ENCODE measurements around the gene ATG7.
"Not testable (repeated sequence)": the region's sequence is repeated elsewhere in the genome, so short reads cannot be mapped to it uniquely, and the experiment has no call there.

ATG7 gene

GRCh38 chr3:11251807-11252176 is 20.4 kb upstream of the ATG7 start:
- no peak for DNase-seq

DNA sequence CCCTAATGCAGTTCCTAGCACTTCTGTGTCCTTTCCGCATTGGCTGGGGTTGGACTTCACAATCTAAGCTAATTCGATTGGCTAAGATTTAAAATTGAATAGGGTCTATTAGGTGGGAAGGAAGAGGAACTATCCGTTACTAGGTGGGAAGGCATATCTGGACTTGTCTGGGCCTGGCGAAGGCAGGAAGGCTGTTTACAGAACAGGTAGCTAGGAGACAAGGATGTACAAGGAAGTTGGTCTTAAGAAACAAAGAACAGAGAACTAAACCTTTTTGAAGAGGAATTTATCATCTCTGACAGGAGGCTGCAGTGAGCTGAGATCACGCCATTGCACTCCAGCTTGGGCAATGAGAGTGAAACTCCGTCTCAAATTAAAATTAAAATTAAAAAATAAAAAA is 17.3 kb upstream of the ATG7 start:
- DNase-seq = no peak

DNA sequence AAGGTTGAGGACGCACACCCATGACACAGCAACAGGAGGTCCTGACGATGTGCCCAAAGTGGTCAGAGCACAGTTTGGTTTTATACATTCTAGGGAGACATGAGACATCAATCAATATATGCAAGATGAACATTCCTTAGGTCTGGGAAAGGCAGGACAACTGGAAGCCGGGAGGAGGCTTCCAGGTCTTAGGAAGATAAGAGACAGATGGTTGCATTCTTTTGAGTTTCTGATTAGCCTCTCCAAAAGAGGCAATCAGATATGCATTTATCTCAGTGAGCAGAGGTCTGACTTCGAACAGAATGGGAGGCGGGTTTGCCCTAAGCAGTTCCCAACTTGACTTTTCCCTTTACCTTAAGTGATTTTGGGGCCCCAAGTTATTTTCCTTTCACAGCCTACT is 16.7 kb upstream of the ATG7 start:
- DNase-seq = not testable (repeated sequence)

- DNase-seq = no peak
These were observed 13.2 kb upstream of the ATG7 start for GRCh38 chr3:11258958-11259357.

DNA sequence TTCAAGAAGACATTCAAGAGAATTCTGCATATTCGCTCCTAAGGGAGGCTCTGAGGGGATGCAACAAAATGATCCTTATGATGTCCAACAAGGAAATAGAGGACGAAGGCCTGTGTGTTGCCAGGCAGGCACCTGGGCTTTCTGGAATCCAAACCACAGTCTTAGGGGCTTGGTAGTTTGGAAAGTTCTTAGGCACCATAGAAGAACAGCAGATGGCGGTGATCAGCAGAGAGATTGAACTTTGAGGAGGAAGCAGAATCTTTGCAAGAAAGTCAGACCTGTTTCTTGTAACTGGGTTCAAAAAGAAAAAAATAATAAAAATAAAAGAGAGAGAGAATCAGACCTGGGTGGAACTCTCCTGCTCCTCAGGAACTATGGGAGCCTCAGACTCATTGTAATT is 11.7 kb upstream of the ATG7 start:
- no peak for DNase-seq

- no peak for DNase-seq
These were observed 3.2 kb upstream of the ATG7 start for GRCh38 chr3:11269007-11269406.

DNA sequence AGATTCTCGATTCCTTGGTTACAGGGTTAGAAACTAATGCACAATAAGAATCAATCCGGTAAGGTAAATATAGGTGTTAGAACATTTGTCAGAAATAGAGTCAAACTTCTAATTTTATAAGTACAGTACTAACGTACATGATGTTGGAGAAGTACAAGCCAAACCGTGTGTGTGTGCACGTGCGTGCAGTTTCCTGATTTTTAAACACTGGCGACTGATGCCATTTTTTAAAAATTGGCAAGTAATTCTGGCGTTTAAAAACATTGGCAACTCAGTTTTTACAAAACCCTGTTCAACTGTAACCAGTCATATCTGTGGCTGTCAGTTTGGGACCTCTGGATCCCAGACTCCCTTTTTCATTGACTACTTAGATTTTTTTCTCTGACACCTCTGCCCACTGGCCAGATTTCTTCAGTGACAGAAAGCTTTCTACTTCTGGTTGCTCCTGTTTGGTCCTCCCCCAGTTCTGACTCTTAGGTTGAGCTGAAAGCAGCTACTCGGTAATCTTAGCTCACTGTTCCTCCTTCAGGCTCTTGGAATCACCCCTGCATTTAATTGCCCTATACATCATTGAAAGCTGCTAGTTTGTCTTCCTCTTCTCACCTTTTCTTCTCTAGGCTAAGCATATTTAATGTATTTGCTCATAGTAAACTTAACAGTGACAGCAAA is 843 bp downstream of the ATG7 start:
- DNase-seq = no peak

DNA sequence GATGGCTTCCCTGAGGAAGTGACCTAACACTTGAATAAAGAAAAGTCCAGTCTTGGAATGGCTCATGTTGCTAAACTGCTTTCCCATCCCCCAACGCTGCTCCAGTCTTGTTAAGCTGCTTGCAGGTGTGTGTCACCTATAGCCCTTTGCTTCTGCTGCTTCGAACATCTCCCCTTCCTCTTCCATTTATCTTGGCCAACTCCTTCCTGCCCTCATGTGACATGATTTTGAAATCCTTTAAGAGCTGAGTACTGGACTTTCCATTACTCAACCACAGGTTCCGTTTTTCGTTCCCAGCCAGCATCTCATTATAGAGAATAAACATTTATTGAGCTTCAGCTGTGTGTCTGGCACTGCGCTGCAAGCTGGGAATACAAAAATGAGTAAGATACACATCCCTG is 1.7 kb downstream of the ATG7 start:
- DNase-seq = no peak

GRCh38 chr3:11274566-11275142 is 2.5 kb downstream of the ATG7 start:
- no peak for DNase-seq

DNA sequence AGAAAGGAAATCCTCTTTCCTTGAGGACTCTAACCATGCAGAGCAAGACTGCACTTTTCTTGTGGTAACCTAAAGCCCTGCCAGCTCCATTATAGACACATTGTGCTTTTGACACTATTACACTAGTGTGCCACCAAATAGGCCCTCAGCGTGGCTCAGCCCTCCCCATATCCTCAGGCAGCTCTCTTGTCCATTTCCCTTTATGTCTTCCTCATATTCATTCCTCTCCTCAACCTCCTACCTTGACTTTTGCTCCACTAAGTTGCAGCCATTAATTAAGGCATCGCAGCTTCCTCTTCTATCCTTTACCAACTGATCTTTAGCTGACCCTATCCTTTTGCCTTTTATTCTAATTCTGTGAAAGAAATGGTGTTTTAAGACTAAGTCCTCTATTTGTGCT is 3.7 kb downstream of the ATG7 start:
- DNase-seq = no peak

DNA sequence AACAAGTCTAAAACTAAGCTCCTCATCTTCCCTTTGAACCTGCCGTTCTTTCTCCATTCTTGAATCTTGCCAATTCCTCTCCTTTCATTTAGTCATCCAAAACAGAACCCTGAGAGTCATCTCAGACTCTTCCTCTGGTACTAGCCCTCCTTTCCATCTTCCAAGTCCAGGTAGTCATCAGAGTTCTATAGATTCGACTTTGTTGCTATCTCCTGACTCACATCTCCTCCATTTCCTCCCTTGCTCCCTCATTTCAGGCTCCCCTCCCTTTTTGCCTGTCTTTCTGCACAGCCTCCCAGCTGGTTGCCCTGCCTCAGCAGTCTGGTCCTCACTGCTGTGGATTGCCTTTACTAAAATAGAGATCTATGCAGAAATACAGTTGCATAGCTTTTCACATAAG is 4.7 kb downstream of the ATG7 start:
- no peak for DNase-seq

GRCh38 chr3:11282250-11283138 is 10.3 kb downstream of the ATG7 start:
- no peak for DNase-seq

GRCh38 chr3:11283139-11283475 is 10.9 kb downstream of the ATG7 start:
- DNase-seq = no peak

- no peak for DNase-seq
These were observed 11.8 kb downstream of the ATG7 start for GRCh38 chr3:11284011-11284410.

DNA sequence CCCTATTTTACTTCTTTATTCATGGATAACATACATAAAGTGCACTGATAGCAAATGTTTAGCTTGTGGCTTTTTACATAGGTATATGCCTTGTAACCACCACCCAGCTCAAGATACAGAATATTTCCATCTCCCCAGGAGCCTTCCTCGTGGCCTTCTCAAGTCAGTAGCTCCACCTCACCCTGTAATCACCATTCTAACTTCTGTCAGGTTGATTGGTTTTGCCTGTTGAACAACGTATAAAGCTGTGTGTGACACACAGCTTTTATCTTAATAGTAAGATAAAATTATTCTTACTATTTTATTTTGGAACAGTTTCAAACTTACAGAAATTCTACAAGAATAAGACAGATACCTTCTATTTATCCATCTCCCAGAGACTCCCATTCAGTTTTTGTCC is 13.3 kb downstream of the ATG7 start:
- no peak for DNase-seq

DNA sequence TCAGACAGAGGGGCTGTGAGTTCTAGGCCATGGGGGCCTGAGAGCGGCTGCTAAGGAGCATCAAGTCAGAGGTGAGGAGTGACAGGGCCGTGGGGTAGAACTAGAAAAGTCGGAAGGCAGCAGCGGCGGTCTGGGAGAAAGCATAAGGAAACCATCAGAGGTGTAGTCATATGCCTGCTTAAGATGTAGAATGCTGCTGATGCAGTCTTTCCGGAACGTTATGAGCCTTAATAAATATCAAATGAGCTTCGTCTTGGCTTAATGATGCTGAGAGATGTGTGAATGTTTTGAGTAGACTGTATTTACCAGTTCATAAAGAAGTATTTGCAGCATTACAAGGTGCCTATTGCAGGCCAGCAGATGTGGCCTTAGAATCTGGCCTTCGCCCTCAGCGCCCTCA is 15.2 kb downstream of the ATG7 start:
- DNase-seq = no peak

DNA sequence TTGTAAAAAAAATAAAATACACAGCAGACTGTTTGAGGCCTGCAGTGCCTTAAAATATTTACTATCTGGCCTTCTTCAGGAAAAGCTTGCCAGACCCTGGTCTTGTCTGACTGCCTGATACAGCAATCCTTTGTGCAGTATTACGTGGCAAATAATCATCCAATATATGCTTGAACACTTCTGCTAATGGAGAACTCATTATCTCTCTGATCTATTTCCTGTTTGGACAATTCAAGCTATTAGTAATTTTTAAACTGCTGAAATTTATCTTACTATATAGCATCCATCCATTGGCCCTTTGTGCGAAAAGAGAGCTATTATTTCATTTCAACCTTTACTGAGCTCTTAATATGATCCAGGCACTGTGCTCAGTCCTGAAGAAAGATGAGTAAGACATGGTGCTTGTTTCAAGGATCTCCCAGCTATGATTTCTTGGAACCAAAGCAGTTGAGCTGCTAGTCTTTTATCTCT is 15.9 kb downstream of the ATG7 start:
- DNase-seq = no peak

DNA sequence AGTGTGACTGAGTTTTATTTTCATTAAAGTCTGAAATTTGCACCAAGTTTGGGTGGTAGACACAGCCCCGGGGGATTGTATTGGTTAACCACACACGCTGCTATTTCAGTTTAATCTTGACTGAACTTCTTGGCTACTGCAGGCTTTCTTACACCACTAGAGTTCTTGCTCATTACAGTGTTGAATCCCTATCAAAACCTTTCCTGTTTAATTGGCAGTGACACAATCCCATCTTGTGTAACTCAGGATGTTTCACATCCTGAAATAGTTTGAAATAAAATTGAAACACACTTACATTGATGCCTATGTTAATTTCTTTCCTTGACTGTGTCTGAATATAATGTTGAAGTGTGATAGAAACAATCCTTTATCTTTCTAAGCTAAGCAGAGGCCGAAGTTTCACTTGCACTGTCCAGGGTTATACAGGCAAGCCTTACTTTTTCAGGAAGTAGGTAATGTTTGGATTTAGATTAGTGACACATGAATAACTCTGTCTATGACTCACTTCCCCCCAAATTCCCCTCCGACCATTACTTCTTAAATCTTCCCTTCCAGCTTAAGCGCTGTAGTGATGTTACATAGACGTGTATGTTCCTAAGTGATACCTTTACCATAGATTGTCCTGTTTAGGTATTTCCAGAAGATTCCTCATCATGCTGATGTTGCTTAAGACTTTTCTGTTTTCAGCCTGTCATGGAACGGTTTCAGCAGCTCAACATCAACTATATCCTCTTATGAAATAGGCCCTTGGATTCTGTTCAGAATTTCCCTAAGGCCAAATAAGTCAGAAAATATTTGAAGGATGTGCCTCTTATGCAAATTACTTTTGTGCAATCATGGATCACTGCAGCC is 16.8 kb downstream of the ATG7 start:
- no peak for DNase-seq

DNA sequence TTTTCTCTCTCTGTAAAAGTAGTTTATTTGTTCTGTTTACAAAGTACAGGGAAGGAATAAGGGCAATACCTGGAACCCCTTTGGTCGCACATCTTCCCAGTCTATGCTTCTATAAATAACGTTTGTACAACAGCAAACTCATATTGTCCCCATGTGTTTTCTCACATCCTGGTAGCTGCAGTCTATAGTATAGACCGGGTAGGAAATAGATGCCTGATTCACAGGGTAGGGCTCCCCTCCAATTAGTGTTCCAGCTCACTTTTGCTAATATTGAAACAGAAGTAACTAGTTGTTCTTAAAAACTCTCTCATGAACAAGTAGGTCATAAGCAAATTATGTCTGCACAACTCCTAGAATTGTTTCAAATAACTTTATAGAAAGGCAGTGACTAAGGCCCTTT is 17.7 kb downstream of the ATG7 start:
- DNase-seq = no peak

- DNase-seq = no peak
These were observed 18.8 kb downstream of the ATG7 start for GRCh38 chr3:11290743-11291680.

- DNase-seq = no peak
These were observed 19.6 kb downstream of the ATG7 start for GRCh38 chr3:11291808-11292207.

- DNase-seq = no peak
These were observed 24.9 kb downstream of the ATG7 start for GRCh38 chr3:11297126-11297525.

Data from activated T-cell treated with anti-CD3 and anti-CD28 coated beads, Interleukin-2, amount 50 U/mL, for 1 hour (primary cell).